HEK293T (cell line): ENCODE measurements around the gene CLMN.

Experiments
- CTCF ChIA-PET: fragments of 350-600 bp; formaldehyde crosslinking; extraction: SDS; loops from one replicate; lab custom pipeline; 2021; ENCODE audit warnings: antibody characterized with exemption, inconsistent platforms; lab: Yijun Ruan, JAX
- POLR2A ChIA-PET: fragments of 350-600 bp; formaldehyde crosslinking; extraction: SDS; loops from one replicate; lab custom pipeline; 2020; ENCODE audit warnings: antibody characterized with exemption, inconsistent platforms; lab: Yijun Ruan, JAX
- DNase-seq: peaks from one replicate; pipeline ENCODE4 v3.0.0; 2012; ENCODE audit warnings: mixed read lengths; ENCODE audit errors: extremely low spot score
- ARNT ChIP-seq: fragments of 450-650 bp; IDR thresholded peaks from 2 replicates; pipeline ENCODE4 v1.6.1; 2017; ENCODE audit warnings: mild to moderate bottlenecking
- BHLHE40 ChIP-seq: fragments of 450-650 bp; IDR thresholded peaks from 2 replicates; pipeline ENCODE4 v1.6.1; 2016; ENCODE audit warnings: mild to moderate bottlenecking, moderate library complexity, borderline replicate concordance
- CTBP1 ChIP-seq: fragments of 450-650 bp; IDR thresholded peaks from 2 replicates; pipeline ENCODE4 v1.6.1; 2016; ENCODE audit warnings: borderline replicate concordance
- ELF4 ChIP-seq: fragments of 450-650 bp; IDR thresholded peaks from 2 replicates; pipeline ENCODE4 v1.6.1; 2017; ENCODE audit warnings: antibody characterized with exemption
- FOXA1 ChIP-seq: fragments of 450-650 bp; IDR thresholded peaks from 2 replicates; pipeline ENCODE4 v1.6.1; 2016; ENCODE audit warnings: mild to moderate bottlenecking
- FOXK2 ChIP-seq: fragments of 450-650 bp; IDR thresholded peaks from 2 replicates; pipeline ENCODE4 v1.6.1; 2016; ENCODE audit warnings: mild to moderate bottlenecking
- FOXM1 ChIP-seq: fragments of 450-650 bp; IDR thresholded peaks from 2 replicates; pipeline ENCODE4 v1.6.1; 2017; ENCODE audit warnings: mild to moderate bottlenecking, borderline replicate concordance
- HDGF ChIP-seq: fragments of 450-650 bp; IDR thresholded peaks from 2 replicates; pipeline ENCODE4 v1.6.1; 2017; ENCODE audit warnings: antibody characterized with exemption, borderline replicate concordance
- L3MBTL2 ChIP-seq: fragments of 450-650 bp; conservative IDR thresholded peaks from 2 replicates; pipeline ENCODE4 v1.6.1; 2016; ENCODE audit warnings: mild to moderate bottlenecking
- LEF1 ChIP-seq: fragments of 450-650 bp; IDR thresholded peaks from 2 replicates; pipeline ENCODE4 v1.6.1; 2017; ENCODE audit warnings: mild to moderate bottlenecking, borderline replicate concordance
- NFRKB ChIP-seq: fragments of 450-650 bp; IDR thresholded peaks from 2 replicates; pipeline ENCODE4 v1.6.1; 2016; ENCODE audit warnings: mild to moderate bottlenecking, moderate library complexity
- PKNOX1 ChIP-seq: fragments of 450-650 bp; IDR thresholded peaks from 2 replicates; pipeline ENCODE4 v1.6.1; 2016
- SP1 ChIP-seq: fragments of 450-650 bp; IDR thresholded peaks from 2 replicates; pipeline ENCODE4 v1.6.1; 2017
- SUZ12 ChIP-seq: fragments of 450-650 bp; IDR thresholded peaks from 2 replicates; pipeline ENCODE4 v1.6.1; 2016; ENCODE audit warnings: mild to moderate bottlenecking
- TARDBP ChIP-seq: fragments of 450-650 bp; IDR thresholded peaks from 2 replicates; pipeline ENCODE4 v1.6.1; 2016
- ZNF384 ChIP-seq: fragments of 450-650 bp; IDR thresholded peaks from 2 replicates; pipeline ENCODE4 v1.6.1; 2016

Gene CLMN

GRCh38 chr14:95237121-95237957 is 82.4 kb downstream of the CLMN start:
- TF ChIP-seq BHLHE40: no peak
- no peak for TF ChIP-seq CTBP1
- no peak for TF ChIP-seq SUZ12
- no peak for TF ChIP-seq FOXM1
- no peak for TF ChIP-seq FOXA1
- no peak for TF ChIP-seq SP1
- no peak for TF ChIP-seq FOXK2
- TF ChIP-seq NFRKB: no peak
- TF ChIP-seq ELF4: no peak
- TF ChIP-seq ARNT: no peak
- ChIA-PET POLR2A (no interaction called here), CTCF (no interaction called here)
- DNase-seq: no peak

- ChIA-PET CTCF (no interaction called here), POLR2A (no interaction called here)
- TF ChIP-seq ELF4: no peak
- TF ChIP-seq PKNOX1: no peak
- no peak for TF ChIP-seq FOXA1
- no peak for TF ChIP-seq BHLHE40
- TF ChIP-seq ARNT: no peak
- TF ChIP-seq HDGF: no peak
- no peak for TF ChIP-seq SUZ12
- no peak for TF ChIP-seq TARDBP
- TF ChIP-seq L3MBTL2: no peak
- no peak for TF ChIP-seq FOXK2
- no peak for TF ChIP-seq ZNF384
- no peak for DNase-seq
Observed at GRCh38 chr14:95236221-95236620, 83.5 kb downstream of the CLMN start.

- ChIA-PET CTCF (no interaction called here), POLR2A (no interaction called here)
- DNase-seq: no peak
- TF ChIP-seq SP1: no peak
- TF ChIP-seq ELF4: no peak
- TF ChIP-seq PKNOX1: no peak
- TF ChIP-seq FOXM1: no peak
- no peak for TF ChIP-seq TARDBP
- no peak for TF ChIP-seq FOXA1
- TF ChIP-seq ARNT: no peak
- no peak for TF ChIP-seq BHLHE40
- no peak for TF ChIP-seq NFRKB
- no peak for TF ChIP-seq FOXK2
- no peak for TF ChIP-seq L3MBTL2
- TF ChIP-seq SUZ12: no peak
- no peak for TF ChIP-seq HDGF
Observed at GRCh38 chr14:95235767-95236166, 83.9 kb downstream of the CLMN start.

- ChIA-PET POLR2A (no interaction called here), CTCF (no interaction called here)
- no peak for DNase-seq
- no peak for TF ChIP-seq LEF1
- no peak for TF ChIP-seq SP1
- no peak for TF ChIP-seq ELF4
- TF ChIP-seq FOXM1: no peak
- TF ChIP-seq FOXK2: no peak
- TF ChIP-seq CTBP1: no peak
- no peak for TF ChIP-seq FOXA1
- TF ChIP-seq BHLHE40: no peak
Observed at GRCh38 chr14:95235351-95235750, 84.4 kb downstream of the CLMN start.

- DNase-seq: no peak
- no peak for TF ChIP-seq LEF1
- no peak for TF ChIP-seq SUZ12
- no peak for TF ChIP-seq SP1
- POLR2A ChIA-PET: no interaction called here
- CTCF ChIA-PET: no interaction called here
Observed at GRCh38 chr14:95234426-95234825, 85.3 kb downstream of the CLMN start.

GRCh38 chr14:95233702-95234241 is 85.9 kb downstream of the CLMN start:
- CTCF ChIA-PET: no interaction called here
- POLR2A ChIA-PET: no interaction called here
- DNase-seq: no peak
- TF ChIP-seq FOXM1: no peak
- TF ChIP-seq HDGF: no peak
- TF ChIP-seq FOXA1: no peak
- no peak for TF ChIP-seq L3MBTL2
- no peak for TF ChIP-seq CTBP1
- no peak for TF ChIP-seq NFRKB
- no peak for TF ChIP-seq PKNOX1
- TF ChIP-seq ZNF384: no peak
- no peak for TF ChIP-seq BHLHE40
- TF ChIP-seq ARNT: no peak
- no peak for TF ChIP-seq SUZ12
- no peak for TF ChIP-seq SP1
- no peak for TF ChIP-seq LEF1
- TF ChIP-seq ELF4: no peak
- TF ChIP-seq TARDBP: no peak
- no peak for TF ChIP-seq FOXK2
